Measurements from ENCODE around the gene TMEM168.
"Not testable (repeated sequence)": the region's sequence is repeated elsewhere in the genome, so short reads cannot be mapped to it uniquely, and the experiment has no call there.

TMEM168 gene

DNA sequence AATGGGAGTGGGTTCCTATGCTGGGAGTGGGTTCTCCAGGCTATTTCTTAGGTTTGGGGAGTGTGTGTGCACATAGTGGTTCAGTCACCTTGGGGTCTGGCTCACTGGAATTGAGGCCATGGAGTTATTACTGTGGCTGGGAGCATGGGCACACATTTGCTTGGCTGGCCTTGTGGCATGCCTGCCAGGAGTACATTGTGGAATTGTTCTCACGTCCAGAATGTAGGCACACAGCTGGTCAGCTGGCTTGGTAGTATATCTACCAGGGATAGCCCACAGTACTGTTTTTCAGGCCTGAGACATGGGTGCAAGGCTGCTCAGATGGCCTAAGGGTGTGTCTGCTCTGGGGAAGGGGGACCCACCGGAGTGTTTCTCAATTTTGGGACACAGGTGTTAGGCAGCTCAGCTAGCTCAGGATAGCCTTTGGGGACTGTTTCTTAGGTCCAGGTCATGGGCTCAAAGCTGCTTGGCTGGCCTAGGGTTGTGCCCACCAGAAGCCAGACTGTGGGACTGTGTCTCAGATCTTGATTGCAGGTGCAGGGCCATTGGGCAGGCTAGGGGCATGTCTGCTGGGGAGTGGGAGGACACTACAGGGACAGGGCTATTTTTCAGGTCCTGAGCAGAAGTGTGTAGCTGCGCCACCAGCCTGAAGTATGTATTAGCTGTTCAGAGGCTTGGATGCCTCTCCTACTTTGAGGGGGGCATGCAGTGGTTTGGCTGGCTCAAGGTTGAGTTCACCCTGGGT is 50.6 kb downstream of the TMEM168 start:
- Histone ChIP-seq H3K27me3 (ENCODE audit: insufficient read depth, poor library complexity, severe bottlenecking) (no peaks in the 10 kb centered on the region), H3K4me3 (replicated peaks; ENCODE audit: insufficient read depth, low read length) (no peak overlapping the region), H3K27ac (replicated peaks) (no peak overlapping the region)
- TF ChIP-seq SPI1 (IDR thresholded peaks at IDR 0.05; ENCODE audit: borderline replicate concordance, low read depth) (no peak), POLR2AphosphoS5 (IDR thresholded peaks at IDR 0.05; ENCODE audit: low read depth) (no peak), GABPA (IDR thresholded peaks at IDR 0.05; ENCODE audit: low read depth) (no peak)
- TF ChIP-seq, protein P1, sequence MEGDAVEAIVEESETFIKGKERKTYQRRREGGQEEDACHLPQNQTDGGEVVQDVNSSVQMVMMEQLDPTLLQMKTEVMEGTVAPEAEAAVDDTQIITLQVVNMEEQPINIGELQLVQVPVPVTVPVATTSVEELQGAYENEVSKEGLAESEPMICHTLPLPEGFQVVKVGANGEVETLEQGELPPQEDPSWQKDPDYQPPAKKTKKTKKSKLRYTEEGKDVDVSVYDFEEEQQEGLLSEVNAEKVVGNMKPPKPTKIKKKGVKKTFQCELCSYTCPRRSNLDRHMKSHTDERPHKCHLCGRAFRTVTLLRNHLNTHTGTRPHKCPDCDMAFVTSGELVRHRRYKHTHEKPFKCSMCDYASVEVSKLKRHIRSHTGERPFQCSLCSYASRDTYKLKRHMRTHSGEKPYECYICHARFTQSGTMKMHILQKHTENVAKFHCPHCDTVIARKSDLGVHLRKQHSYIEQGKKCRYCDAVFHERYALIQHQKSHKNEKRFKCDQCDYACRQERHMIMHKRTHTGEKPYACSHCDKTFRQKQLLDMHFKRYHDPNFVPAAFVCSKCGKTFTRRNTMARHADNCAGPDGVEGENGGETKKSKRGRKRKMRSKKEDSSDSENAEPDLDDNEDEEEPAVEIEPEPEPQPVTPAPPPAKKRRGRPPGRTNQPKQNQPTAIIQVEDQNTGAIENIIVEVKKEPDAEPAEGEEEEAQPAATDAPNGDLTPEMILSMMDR (IDR thresholded peaks at IDR 0.05; ENCODE audit: insufficient read depth, low read length): no peak
- TF ChIP-seq, protein P2, sequence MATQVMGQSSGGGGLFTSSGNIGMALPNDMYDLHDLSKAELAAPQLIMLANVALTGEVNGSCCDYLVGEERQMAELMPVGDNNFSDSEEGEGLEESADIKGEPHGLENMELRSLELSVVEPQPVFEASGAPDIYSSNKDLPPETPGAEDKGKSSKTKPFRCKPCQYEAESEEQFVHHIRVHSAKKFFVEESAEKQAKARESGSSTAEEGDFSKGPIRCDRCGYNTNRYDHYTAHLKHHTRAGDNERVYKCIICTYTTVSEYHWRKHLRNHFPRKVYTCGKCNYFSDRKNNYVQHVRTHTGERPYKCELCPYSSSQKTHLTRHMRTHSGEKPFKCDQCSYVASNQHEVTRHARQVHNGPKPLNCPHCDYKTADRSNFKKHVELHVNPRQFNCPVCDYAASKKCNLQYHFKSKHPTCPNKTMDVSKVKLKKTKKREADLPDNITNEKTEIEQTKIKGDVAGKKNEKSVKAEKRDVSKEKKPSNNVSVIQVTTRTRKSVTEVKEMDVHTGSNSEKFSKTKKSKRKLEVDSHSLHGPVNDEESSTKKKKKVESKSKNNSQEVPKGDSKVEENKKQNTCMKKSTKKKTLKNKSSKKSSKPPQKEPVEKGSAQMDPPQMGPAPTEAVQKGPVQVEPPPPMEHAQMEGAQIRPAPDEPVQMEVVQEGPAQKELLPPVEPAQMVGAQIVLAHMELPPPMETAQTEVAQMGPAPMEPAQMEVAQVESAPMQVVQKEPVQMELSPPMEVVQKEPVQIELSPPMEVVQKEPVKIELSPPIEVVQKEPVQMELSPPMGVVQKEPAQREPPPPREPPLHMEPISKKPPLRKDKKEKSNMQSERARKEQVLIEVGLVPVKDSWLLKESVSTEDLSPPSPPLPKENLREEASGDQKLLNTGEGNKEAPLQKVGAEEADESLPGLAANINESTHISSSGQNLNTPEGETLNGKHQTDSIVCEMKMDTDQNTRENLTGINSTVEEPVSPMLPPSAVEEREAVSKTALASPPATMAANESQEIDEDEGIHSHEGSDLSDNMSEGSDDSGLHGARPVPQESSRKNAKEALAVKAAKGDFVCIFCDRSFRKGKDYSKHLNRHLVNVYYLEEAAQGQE (IDR thresholded peaks at IDR 0.05; ENCODE audit: insufficient replicate concordance, low read depth): no peak
- no peak for DNase-seq (ENCODE audit: low read depth in 1 of 2, low spot score in 1 of 2)

DNA sequence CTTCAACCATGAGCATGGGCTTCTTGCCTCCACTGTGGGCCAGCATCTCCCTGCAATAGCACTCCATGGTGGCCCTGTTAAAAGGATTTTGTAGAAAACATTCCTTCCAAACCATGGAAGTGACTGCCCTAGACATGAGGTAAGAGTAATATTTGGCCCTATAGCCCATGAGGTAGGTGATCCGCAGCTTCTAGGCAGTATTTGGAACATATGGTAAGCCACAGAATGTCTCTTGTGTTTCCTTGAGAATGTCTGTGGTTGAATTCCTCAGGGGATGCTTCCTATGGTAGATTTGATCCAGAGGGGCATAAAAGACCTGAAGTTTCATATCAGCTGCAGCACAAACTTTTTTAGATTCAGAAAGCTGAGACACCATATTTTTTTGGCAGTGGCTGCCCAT is 54.9 kb downstream of the TMEM168 start:
- no peaks in the 10 kb centered on the region for H3K27me3 ChIP-seq (ENCODE audit: insufficient read depth, poor library complexity, severe bottlenecking)

DNA sequence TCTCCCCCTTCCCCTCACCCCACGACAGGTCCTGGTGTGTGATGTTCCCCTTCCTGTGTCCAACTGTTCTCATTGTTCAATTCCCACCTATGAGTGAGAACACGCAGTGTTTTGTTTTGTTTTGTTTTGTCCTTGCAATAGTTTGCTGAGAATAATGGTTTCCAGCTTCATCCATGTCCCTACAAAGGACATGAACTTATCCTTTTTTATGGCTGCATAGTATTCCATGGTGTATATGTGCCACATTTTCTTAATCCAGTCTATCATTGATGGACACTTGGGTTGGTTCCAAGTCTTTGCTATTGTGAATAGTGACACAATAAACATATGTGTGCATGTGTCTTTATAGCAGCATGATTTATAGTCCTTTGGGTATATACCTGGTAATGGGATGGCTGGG is 58.9 kb downstream of the TMEM168 start:
- not testable (repeated sequence) for DNase-seq (ENCODE audit: low read depth in 1 of 2, low spot score in 1 of 2); H3K27ac ChIP-seq (replicated peaks); H3K27me3 ChIP-seq (ENCODE audit: insufficient read depth, poor library complexity, severe bottlenecking); H3K4me3 ChIP-seq (replicated peaks; ENCODE audit: insufficient read depth, low read length)

More for the DNA sequence above, 54.9 kb downstream of the TMEM168 start:
- H3K27ac ChIP-seq (replicated peaks): no peak overlapping the region
- TF ChIP-seq, protein P1 (IDR thresholded peaks at IDR 0.05; ENCODE audit: insufficient read depth, low read length): no peak
- no peak for TF ChIP-seq POLR2AphosphoS5 (IDR thresholded peaks at IDR 0.05; ENCODE audit: low read depth)
- no peak for TF ChIP-seq SPI1 (IDR thresholded peaks at IDR 0.05; ENCODE audit: borderline replicate concordance, low read depth)
- no peak overlapping the region for H3K4me3 ChIP-seq (replicated peaks; ENCODE audit: insufficient read depth, low read length)
- no peak for DNase-seq (ENCODE audit: low read depth in 1 of 2, low spot score in 1 of 2)

DNA sequence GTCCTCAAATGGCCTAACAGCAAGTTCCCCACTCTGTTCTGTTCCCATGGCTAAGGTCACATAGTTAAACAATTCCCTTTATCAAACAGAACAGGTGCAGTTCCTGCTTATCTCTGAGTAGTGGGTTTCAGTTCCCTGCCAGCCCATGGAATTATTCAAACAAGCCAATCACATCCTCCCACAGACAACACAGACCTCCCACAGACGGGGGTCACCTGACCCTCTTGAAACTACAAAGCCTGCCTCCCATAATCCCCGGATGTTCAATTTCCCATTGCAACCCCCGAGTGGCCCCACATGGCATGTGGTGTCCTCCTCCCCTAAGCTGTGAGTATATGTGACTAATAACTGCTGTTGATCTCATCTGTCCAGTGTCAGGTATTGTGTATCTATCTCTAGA is 64.1 kb downstream of the TMEM168 start:
- H3K27ac ChIP-seq (replicated peaks): no peak overlapping the region
- no peak for TF ChIP-seq SPI1 (IDR thresholded peaks at IDR 0.05; ENCODE audit: borderline replicate concordance, low read depth)
- no peak for TF ChIP-seq GABPA (IDR thresholded peaks at IDR 0.05; ENCODE audit: low read depth)
- no peak for TF ChIP-seq POLR2AphosphoS5 (IDR thresholded peaks at IDR 0.05; ENCODE audit: low read depth)
- TF ChIP-seq, protein P1 (IDR thresholded peaks at IDR 0.05; ENCODE audit: insufficient read depth, low read length): no peak
- TF ChIP-seq, protein P2 (IDR thresholded peaks at IDR 0.05; ENCODE audit: insufficient replicate concordance, low read depth): no peak
- no peak overlapping the region for H3K4me3 ChIP-seq (replicated peaks; ENCODE audit: insufficient read depth, low read length)
- no peaks in the 10 kb centered on the region for H3K27me3 ChIP-seq (ENCODE audit: insufficient read depth, poor library complexity, severe bottlenecking)
- DNase-seq (ENCODE audit: low read depth in 1 of 2, low spot score in 1 of 2): no peak
